Activated T-cell treated with anti-CD3 and anti-CD28 coated beads for 1 hour (primary cell): ENCODE measurements around the gene NES.
"Not testable (repeated sequence)": the region's sequence is repeated elsewhere in the genome, so short reads cannot be mapped to it uniquely, and the experiment has no call there.

Experiments used
- DNase-seq: peaks from one replicate; pipeline ENCODE4 v3.0.0-alpha.2; 2020; ENCODE audit warnings: low read depth

Gene NES

DNA sequence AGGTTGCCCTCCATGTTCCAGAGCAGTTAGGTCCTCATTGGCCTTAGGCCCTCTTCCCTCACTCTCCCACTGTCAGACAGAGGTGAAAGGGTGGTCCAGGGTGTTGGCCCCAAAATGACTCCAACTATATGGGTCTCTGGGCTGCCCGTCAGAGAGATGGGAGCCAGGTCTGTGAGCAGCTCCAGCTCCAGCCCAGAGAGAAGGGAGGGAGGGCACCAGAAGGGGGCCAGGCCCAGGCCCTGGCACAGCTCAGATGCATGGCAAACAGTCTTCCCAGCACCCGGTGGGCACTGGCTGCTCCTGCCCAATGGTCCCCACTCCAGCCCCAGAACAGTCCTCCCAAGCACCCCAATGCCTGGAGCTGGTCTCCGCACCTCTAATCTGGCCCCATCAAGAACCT is 33.1 kb downstream of the NES start:
- DNase-seq: no peak

DNA sequence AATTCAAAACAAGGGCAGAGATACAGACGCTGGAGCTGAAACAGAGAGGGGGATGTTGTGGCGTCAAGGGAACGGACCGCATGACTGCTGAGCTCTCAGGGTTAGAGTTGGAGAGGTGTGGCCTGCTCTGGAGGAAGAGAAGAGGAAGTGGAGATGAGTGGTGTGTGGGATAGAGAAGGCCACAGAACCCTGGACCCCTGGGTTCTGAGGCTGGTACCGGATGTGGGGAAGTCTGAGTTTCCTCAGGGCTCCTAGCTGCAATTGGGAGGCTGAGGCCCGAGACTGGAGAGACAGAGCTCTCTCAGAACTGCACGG is 33.5 kb downstream of the NES start:
- DNase-seq: no peak

DNA sequence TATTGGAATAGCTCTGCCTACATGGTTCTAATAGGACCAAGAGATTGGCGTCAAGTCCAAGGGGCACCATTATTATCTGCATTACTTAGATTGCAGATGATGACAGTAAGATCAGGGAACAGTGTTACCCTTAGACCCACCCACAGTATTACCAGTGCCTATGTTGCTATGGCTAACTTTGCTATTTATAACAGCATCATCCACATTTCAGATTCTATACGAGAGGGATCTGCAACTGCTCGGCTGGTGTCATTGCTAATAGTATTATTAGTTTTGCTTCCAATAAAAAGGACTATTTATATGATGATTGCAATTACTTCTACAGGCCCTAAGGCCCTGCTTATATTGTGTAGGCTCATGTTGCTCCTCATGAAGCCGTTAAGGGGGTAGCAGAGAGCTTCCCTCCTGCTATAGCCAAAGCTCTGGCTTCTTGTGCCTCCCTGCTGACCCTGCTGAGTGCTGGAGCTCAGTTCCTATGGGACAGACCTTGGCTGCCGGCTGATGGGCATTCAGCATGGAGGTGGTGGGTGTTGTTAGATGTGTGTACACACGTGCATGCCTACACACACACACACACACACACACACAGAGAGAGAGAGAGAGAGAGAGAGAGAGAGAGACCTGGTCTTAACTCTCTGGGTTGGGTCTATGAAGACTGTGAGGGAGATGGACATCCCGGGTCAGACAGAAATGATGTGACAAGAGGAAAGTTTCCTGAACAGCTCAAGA is 34.0 kb downstream of the NES start:
- no peak for DNase-seq

DNA sequence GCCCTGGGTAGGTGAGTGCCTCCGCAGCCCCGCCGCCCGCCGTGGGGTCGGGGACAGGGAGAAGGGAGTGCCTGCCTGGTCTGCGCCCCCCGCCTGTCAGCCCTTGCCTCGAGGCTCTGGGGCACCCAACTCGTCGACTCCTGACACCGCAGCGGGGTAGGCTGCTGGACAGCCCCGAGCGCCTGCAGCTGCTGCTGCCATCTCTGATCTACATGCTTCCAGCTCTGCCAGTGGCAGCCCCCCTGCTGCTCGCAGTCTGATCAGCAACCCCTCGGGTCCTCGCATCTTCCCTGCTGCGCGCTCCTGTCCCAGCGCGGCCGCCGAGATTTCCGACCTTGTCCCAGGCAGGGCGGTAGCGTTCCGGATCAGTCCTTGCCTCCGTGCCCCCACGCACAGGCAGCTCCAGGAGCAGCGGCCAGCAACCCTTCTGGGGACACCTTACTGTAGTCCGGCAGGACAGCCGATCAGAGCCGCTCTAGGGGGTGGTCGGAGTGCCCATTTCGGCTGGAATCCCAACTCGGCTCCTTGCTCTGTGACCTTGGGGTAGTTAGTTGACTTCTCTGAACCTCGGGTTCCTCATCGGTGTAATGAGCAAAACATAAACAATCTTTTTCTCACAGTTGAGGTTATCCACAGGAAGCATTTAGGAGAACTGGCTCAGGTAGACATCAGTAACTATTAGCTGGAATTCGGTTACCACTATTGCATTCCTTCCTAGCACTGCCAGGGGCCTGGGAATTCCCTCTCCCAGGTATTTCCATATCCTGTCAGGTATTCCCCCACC is 34.8 kb downstream of the NES start:
- no peak for DNase-seq

DNA sequence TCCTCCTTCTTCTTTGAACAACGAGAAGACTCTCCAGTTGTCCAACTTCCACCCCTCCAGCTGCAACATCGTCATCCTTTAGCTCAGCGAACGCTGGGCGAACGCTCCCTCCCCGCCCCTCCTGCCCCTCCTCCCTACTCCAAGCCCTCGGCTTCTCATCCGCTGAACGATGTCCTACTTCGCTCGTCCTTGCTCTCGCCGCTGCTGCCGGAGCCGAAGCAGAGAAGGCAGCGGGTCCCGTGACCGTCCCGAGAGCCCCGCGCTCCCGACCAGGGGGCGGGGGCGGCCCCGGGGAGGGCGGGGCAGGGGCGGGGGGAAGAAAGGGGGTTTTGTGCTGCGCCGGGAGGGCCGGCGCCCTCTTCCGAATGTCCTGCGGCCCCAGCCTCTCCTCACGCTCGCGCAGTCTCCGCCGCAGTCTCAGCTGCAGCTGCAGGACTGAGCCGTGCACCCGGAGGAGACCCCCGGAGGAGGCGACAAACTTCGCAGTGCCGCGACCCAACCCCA is 35.4 kb downstream of the NES start, which contains the start of gene BCAN:
TSS of gene BCAN (plus strand) at position 357 of the 504 bp plus-strand sequence. CDS start 3,938 bp downstream, outside the sequence.
- DNase-seq: no peak

DNA sequence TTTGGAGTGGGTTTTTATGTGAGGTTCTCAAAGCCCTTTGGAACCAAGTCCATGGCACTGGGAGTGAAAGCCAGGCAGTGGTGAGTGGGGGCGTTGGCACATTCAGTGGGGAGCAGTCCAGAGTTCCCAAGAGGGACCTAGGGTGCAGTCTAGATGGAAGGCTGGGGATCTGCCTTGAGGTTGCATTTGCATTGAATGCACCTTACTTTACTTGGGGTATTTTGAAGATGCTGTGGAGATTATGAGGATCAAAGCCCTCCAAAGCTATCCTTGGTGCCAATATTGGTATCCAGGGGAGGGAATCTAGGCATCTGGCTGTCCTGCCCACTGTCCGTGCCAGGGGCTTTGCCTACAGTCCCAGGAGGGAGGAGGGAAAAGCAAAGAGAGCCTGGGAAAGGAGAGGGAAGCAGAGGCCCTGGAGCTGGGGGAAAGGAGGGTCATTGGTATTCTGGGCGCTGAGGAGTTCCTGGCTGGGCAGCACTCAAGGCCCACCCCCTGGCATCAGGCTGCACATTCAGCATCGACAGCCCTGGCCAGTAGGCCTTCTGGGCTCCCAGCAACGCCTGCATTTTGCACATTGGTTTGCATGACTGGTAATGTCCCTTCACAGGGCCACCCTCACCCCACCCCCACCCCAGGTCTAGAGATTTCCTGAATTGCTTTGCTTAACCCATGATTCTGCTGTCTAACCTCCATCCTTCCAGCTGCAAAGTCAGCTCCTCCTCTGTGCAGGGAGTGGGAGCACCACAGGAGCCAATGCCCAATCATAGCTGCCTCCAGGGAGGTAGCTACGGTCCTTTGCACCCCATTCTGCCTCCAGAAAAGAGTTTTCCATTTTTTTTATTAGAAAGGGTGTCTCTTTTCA is 36.1 kb downstream of the NES start:
- DNase-seq: no peak

DNA sequence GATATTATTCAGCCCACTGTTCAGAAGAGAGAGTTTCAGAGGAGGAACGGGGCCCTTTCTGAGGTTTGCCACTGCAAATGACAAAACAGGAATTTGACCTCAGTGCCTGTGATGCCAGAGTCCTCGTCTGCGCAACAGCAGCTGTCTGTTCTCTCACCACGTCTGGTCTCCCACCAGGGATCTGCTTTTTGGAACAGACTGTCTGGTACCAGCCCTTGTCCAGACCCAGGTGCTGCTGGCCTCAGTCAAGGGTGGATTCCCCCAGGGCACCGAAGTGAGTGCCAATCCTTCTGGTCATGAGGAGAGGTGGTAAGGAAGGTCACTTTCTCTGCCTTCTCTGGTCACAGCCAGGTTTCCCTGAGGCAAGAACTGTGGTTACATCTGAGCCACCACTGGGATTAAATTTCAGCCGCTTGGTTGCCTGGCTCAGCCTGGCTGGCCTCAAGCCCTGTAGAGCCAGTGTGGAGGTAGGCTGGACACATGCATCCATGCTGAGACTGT is 37.6 kb downstream of the NES start:
- no peak for DNase-seq

DNA sequence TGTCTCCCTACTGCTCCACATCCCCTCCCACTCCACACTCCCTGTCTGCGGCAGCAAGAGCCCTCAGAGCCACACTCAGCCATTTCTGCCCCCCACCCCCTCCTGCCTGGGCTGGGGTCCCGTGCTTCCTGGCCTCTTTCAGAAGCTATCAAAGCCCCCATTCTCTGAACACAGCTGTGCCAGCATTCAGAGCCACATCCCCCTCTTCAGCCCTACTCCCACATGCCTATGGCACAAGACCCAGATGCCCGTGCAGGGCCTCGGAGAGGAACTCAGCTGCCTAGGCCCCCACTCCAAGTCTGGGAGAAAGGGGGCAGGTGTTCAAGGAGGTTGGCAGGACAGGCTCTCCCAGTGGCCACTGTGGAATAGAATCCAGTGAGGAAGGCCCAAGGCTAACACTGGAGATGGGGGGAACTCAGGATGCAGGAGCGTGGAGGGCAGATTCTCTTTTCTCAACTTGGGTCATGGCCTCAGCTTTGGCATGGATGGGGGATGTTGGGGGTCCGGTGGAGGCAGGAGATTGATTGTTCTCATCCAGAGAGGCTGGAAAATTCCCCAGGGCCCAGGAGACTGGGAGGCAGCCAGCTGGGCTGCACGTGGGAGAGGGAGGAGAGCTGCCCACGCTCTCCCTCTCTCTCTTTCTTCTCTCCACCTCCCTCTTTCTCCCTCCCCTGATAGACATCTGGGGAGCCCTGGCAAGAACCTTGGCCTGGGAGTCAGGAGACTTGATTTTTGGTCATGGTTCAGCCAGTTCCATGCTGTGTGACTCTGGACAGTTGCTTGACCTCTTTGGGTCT is 38.8 kb downstream of the NES start:
- no peak for DNase-seq

DNA sequence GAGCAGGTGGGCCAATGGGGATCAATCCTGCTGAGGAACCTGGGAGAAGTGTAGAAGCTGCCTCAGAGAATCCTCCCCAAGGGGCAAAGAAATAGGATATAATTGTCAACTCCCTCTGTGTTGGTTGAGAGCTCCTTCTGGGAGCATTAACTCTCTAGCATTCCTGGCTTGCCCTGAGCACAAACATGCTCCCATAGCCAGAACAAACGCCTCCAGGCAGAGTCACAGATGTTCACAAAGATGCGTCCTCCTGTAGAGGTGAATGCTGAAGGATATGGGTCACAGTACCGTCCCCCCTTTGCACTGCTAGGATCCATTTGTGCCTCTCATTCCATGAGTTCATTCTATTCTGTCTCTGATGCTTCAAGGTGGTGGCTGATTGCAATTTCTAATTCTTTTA is 44.9 kb downstream of the NES start:
- no peak for DNase-seq

DNA sequence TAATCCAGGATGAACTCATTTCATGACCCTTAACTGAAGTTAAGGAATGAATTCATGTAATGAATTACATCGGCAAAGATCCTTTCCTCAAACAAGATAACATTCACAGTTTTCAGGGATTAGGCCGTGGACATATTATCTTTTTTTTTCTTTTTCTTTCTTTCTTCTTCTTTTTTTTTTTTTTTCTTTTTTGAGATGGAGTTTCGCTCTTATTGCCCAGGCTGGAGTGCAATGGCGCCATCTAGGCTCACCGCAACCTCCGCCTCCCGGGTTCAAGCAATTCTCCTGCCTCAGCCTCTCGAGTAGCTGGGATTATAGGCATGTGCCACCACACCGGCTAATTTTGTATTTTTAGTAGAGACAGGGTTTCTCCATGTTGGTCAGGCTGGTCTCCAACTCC is 46.1 kb downstream of the NES start:
- DNase-seq: not testable (repeated sequence)

DNA sequence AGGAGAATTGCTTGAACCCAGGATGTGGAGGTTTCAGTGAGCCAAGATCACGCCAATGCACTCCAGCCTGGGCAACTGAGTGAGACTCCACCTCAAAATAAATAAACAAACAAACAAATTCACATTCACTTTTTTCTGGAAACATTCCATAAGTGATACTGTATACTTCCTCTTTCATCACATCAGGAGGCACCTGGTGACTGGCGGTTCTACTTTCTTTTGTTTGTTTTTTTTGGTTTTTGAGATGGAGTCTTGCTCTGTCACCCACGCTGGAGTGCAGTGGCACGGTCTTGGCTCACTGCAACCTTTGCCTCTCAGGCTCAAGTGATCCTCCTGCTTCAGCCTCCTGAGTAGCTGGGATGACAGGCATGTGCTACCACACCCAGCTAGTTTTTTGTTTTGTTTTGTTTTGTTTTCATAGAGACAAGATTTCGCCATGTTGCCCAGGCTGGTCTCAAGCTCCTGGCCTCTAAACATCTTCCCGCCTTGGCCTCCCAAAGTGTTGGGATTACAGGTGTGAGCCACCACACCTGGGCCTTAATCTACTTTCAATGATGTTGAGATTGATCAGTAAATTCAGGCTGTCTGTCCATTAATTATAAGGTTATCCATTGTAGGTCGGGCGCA is 47.3 kb downstream of the NES start:
- DNase-seq: no peak

DNA sequence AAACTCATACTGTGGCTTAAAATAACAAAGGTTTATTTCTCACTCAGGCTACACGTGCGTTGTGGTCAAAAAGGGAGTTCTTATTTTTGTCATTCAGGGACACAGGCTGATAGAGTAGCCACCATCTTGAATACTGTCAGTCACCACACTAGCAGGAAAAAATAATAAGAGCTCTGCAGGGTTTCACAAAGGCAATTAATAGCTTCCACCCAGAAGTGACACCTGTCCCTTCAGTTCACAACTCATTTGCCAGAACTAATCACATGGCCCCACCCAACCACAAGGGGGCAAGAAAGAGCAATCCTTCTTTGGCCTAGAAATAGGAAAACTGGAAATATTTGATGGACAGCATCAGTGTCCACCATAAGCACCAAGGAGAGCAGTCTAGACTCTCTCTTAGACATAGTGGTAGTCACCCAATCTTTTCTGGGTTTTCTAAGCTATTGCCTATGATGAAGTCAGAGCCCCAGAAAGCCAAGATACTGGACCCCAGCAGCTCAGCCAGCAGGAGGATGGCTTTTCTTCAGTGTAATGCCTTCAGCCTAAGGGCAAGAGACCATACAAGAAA is 49.8 kb downstream of the NES start:
- DNase-seq: no peak

DNA sequence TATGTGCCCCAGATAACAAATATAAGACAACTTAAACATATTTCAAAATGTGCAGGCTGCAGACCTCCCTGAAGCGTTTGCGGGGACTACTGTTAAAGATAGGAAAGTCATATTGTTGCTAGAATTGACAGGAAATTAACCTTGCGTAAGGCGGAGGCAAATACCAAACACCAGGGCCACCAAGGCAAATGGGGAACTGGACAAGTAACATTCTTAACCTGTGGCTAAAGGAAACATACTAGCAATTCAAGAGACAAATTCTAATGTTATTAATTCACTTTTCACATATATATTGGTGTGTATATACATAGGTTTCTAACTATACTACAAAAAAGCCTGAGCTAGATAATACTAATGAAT is 51.1 kb downstream of the NES start:
- no peak for DNase-seq

DNA sequence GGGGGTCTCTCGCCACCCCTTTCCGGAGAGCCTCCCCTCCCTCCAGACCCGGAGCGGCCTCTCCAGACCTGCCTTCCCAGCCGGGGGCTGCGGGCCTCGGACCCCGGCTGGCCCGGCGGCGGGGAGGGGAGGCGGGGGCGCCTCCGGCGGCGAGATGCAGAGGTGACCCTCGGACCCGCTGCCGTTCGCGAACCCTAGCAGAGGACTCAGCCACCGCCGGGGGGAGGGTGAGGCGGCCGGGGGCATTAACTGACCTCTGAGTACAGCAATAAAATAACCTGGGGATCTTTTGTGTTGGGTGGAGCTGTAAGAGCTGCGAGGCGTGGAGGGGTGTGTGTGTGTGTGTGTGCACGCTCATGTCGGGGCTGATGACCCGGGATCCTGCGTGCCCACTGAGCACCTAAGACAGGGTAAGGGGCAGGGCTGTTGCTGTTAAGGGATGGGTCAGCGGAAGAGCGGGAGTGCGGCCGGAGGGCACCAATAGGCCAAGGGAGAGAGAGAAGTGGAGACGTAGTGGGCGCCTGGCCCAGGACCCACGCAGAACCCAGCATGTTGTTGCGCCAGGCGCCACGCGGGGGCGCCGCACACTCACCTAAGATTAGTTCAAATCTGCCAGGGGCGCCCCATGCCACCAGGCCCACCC is 51.6 kb downstream of the NES start:
- DNase-seq: peak; percentile 73

DNA sequence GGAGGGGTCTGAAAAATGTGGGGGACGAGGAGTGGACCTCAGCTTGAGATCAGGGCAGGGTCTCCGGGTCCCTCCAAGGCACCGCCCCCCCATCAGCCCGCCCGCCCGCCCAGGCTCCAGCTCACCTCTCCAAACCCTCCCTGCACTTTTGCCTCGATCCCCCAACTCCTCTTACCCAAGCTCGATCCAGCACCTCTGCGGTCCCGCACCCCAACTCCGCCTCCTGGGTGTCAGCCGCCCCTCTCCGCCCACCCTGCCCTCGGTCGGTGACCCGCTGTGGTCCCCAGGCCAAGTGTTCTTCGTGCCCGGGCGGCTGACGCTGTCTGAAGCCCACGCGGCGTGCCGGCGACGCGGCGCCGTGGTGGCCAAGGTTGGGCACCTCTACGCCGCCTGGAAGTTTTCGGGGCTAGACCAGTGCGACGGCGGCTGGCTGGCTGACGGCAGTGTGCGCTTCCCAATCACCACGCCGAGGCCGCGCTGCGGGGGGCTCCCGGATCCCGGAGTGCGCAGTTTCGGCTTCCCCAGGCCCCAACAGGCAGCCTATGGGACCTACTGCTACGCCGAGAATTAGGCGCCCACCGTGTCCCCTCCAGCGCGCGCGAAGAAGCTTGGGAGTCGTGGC is 52.3 kb downstream of the NES start:
- DNase-seq: no peak

DNA sequence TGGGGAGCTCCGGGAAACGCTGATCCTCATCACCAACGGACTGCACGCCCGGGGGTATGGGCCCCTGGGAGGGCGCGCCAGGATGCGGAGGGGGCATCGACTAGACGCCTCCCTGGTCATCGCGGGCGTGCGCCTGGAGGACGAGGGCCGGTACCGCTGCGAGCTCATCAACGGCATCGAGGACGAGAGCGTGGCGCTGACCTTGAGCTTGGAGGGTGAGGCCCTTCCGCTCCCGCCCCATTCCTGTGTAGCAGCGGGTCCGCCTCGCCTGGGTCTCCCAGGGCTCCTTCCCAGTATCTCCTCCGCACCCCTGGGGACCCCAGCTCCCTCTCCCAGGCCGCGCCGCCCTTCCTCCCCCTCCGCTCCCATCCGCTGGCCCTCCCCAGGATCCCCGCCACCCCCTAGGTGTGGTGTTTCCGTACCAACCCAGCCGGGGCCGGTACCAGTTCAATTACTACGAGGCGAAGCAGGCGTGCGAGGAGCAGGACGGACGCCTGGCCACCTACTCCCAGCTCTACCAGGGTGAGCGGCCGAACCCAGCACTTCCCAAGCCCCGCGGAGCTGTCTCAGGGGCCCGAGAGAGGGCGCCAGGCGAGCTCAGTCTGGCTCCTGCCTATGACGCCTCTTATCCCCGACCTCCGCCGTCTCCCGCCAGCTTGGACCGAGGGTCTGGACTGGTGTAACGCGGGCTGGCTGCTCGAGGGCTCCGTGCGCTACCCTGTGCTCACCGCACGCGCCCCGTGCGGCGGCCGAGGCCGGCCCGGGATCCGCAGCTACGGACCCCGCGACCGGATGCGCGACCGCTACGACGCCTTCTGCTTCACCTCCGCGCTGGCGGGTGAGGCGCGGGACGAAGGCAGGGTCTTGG is 53.0 kb downstream of the NES start:
- DNase-seq: no peak

DNA sequence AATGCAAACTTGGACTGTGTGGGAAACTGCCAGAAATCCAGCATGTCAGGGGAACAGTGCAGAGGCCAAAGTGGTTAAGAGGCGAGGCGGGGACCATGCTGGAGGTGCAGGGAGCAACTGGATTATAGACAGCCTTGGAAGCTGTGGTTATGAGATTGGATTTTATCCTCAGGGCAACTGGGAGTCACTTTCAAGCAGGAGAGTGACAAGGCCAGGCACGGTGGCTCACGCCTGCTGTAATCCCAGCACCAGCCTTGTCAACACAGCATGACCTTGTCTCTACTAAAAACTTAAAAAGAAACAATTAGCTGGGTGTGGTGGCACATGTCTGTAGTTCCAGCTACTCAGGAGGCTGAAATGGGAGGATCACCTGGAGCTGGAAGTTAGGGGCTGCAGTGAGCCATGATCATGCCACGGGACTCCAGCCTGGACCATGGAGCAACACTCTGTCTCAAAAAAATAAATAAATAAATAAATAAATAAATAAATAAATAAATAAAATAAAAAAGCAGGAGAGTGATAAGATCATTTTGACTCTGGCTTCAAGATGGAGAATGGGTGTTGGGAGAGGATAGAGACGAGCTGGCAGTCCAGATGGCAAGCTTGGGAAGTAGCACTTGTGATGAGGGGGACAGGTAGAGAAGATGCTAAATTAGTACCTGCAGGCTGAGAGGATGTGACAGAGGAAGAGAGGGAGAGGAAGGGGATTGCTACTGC is 54.5 kb downstream of the NES start:
- no peak for DNase-seq

DNA sequence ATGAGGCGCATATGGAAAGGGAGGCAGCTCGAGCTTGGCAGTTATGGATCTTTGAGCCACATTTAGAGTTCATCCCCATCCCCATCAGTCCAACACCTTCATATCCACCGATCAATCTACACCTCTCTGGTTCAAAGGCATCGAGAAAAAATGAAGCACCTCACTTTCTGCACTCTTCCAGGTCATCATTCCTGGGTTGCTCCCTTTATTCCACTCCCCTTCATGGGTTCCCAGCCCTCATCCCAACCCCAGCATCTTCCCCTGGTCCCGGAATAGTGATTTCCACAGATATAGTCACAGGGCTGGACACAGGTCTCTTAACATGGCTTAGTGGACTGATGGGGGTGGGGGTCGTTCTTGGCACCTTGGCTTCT is 57.6 kb downstream of the NES start:
- DNase-seq: no peak
